Measurements from ENCODE around the gene FAM229A.

Gene FAM229A

GRCh38 chr1:32332290-32333079 is 29.8 kb downstream of the FAM229A start:
- in situ Hi-C loops (cut with HindIII; ENCODE audit: low sequenced_read_pairs), result no loop called here
- no peak overlapping the region for H3K4me3 ChIP-seq (ENCODE audit: low read depth, low read length)

GRCh38 chr1:32331549-32331948 is 30.7 kb downstream of the FAM229A start:
- no peak for DNase-seq (ENCODE audit: low read depth)
- in situ Hi-C loops (cut with HindIII; ENCODE audit: low sequenced_read_pairs), result no loop called here
- H3K4me3 ChIP-seq (ENCODE audit: low read depth, low read length), result no peak overlapping the region

More at GRCh38 chr1:32332290-32333079, 29.8 kb downstream of the FAM229A start:
- no peak for TF ChIP-seq CTCF (IDR thresholded peaks at IDR 0.05; ENCODE audit: low read depth, low read length, missing control alignments)
- no peak for DNase-seq (ENCODE audit: low read depth)

GRCh38 chr1:32330558-32331151 is 31.6 kb downstream of the FAM229A start:
- no peak for DNase-seq (ENCODE audit: low read depth)
- TF ChIP-seq CTCF (IDR thresholded peaks at IDR 0.05; ENCODE audit: low read depth, low read length, missing control alignments), result no peak
- in situ Hi-C loops (cut with HindIII; ENCODE audit: low sequenced_read_pairs), result no loop called here
- no peak overlapping the region for H3K4me3 ChIP-seq (ENCODE audit: low read depth, low read length)

More at GRCh38 chr1:32331549-32331948, 30.7 kb downstream of the FAM229A start:
- TF ChIP-seq CTCF (IDR thresholded peaks at IDR 0.05; ENCODE audit: low read depth, low read length, missing control alignments), result no peak

- in situ Hi-C loops (cut with HindIII; ENCODE audit: low sequenced_read_pairs), result no loop called here
- H3K4me3 ChIP-seq (ENCODE audit: low read depth, low read length), result no peak overlapping the region
Measured at GRCh38 chr1:32329931-32330466, 32.3 kb downstream of the FAM229A start.

GRCh38 chr1:32327204-32327603 is 35.1 kb downstream of the FAM229A start:
- no peak for TF ChIP-seq CTCF (IDR thresholded peaks at IDR 0.05; ENCODE audit: low read depth, low read length, missing control alignments)
- H3K4me3 ChIP-seq (ENCODE audit: low read depth, low read length), result no peak overlapping the region
- DNase-seq (ENCODE audit: low read depth), result no peak
- in situ Hi-C loops (cut with HindIII; ENCODE audit: low sequenced_read_pairs), result no loop called here

More at GRCh38 chr1:32329931-32330466, 32.3 kb downstream of the FAM229A start:
- no peak for DNase-seq (ENCODE audit: low read depth)
- no peak for TF ChIP-seq CTCF (IDR thresholded peaks at IDR 0.05; ENCODE audit: low read depth, low read length, missing control alignments)

GRCh38 chr1:32321712-32322291 is 40.5 kb downstream of the FAM229A start:
- in situ Hi-C loops (cut with HindIII; ENCODE audit: low sequenced_read_pairs), result loop anchor here (5.0 kb wide), 1 partner anchor 80 kb away; no protein-coding TSS in a partner anchor
- TF ChIP-seq CTCF (IDR thresholded peaks at IDR 0.05; ENCODE audit: low read depth, low read length, missing control alignments), result no peak
- DNase-seq (ENCODE audit: low read depth), result no peak
- no peak overlapping the region for H3K4me3 ChIP-seq (ENCODE audit: low read depth, low read length)
